Glutamatergic neuron (in vitro differentiated cells): ENCODE results near the gene KCNH8. TPM values are rescaled to one million over a fixed set of nuclear protein-coding genes. Genes with fewer than 3 reads are reported as not detected.
A peak's percentile ranks its signal among the peaks of the same experiment; 100 is the strongest.

Experiments
- DNase-seq: peaks from one replicate; pipeline ENCODE4 v3.0.0; 2022
- H3K27ac Mint-ChIP-seq: one replicate; pipeline ENCODE4 v1.8.0; 2020; ENCODE audit warnings: mild to moderate bottlenecking, mixed read lengths, inconsistent platforms; ENCODE audit not compliant: unreplicated experiment
- H3K27me3 Mint-ChIP-seq: one replicate; pipeline ENCODE4 v1.8.0; 2020; ENCODE audit warnings: mild to moderate bottlenecking, moderate library complexity, mixed read lengths, inconsistent platforms; ENCODE audit not compliant: unreplicated experiment
- H3K36me3 Mint-ChIP-seq: one replicate; pipeline ENCODE4 v1.8.0; 2020; ENCODE audit warnings: mild to moderate bottlenecking, mixed read lengths, inconsistent platforms; ENCODE audit not compliant: unreplicated experiment
- H3K4me1 Mint-ChIP-seq: one replicate; pipeline ENCODE4 v1.8.0; 2020; ENCODE audit warnings: mild to moderate bottlenecking, low read depth, mixed read lengths, inconsistent platforms; ENCODE audit not compliant: unreplicated experiment
- H3K4me3 Mint-ChIP-seq: one replicate; pipeline ENCODE4 v1.8.0; 2020; ENCODE audit warnings: mild to moderate bottlenecking, mixed read lengths, inconsistent platforms; ENCODE audit not compliant: unreplicated experiment
- H3K9me3 Mint-ChIP-seq: one replicate; pipeline ENCODE4 v1.8.0; 2020; ENCODE audit warnings: mild to moderate bottlenecking, moderate library complexity, mixed read lengths, inconsistent platforms; ENCODE audit not compliant: unreplicated experiment
- total RNA-seq: library from RNA; stranded (reverse); fragmentation: NEBNext Ultra II Directional; extraction: Animal tissue kit (Norgen Biotek cat#: 25700); gene quantifications from one replicate; pipeline ENCODE4 v1.2.1, GENCODE V29; 2021; ENCODE audit not compliant: unreplicated experiment
- TF ChIP-seq, protein P1 (sequence below): fragments of 200-600 bp; sonication (generic); IDR thresholded peaks from one replicate; pipeline ENCODE4 v1.5.0; 2021; ENCODE audit not compliant: partially characterized antibody, unreplicated experiment

KCNH8 gene
- total RNA-seq, 1 donor from 2014 or later: 30.9 TPM

DNA sequence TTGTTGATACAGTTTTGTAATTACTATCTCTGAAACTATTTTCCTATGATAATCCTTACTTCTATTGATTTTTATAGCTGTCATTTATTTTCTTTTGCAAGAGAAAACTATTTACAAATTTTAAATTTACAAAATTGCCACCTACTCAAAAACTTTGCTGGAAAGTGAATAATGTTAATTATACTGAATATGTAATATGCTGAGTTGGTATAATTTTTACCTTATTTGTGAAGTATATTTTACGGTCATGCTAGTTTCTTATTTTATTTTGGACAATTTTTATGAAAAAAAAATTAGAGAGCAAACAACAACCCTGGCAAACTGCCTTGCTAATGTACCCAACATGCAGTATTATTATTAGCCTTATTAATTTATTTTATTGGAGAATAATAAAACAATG is 2.9 kb downstream of the KCNH8 start:
- no peak for DNase-seq
- Mint-ChIP-seq H3K9me3 (peaks cover 11% of the 10 kb centered on the region), H3K4me1 (peaks cover 3% of the 10 kb centered on the region), H3K27ac (no peak overlapping the region), H3K36me3 (no peaks in the 10 kb centered on the region), H3K27me3 (peaks cover 6% of the 10 kb centered on the region), H3K4me3 (peak overlapping the region; percentile 69)
- TF ChIP-seq, protein P1, sequence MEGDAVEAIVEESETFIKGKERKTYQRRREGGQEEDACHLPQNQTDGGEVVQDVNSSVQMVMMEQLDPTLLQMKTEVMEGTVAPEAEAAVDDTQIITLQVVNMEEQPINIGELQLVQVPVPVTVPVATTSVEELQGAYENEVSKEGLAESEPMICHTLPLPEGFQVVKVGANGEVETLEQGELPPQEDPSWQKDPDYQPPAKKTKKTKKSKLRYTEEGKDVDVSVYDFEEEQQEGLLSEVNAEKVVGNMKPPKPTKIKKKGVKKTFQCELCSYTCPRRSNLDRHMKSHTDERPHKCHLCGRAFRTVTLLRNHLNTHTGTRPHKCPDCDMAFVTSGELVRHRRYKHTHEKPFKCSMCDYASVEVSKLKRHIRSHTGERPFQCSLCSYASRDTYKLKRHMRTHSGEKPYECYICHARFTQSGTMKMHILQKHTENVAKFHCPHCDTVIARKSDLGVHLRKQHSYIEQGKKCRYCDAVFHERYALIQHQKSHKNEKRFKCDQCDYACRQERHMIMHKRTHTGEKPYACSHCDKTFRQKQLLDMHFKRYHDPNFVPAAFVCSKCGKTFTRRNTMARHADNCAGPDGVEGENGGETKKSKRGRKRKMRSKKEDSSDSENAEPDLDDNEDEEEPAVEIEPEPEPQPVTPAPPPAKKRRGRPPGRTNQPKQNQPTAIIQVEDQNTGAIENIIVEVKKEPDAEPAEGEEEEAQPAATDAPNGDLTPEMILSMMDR: no peak

DNA sequence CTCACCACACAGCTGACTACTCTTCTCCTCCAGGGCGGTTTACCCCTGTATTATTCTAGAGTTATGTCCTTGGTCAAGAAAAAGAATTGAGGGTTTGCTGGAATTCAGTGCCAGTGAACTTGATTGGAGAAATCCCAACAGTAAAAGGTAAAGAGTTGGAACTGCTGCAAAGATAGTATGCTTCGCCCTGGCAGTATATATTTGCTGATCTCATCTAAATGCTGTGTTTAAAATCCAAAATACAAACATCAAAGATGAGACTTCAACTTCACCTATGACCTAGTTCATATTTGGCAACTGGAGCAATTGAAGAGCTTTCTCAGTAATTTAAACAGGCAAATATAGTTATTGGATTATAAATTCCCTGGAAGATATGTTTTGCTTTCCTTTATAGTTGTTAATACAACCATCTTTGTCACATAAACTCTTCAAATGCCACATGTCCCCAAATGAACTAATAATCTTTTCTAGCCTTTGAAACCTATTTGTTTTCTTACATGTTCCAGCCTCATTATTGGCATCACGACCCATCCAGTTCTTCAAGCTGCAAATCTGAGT is 6.5 kb downstream of the KCNH8 start:
- no peaks in the 10 kb centered on the region for H3K27me3 Mint-ChIP-seq
- peaks cover 3% of the 10 kb centered on the region for H3K4me1 Mint-ChIP-seq
- no peaks in the 10 kb centered on the region for H3K36me3 Mint-ChIP-seq
- TF ChIP-seq, protein P1: no peak
- H3K27ac Mint-ChIP-seq: no peak overlapping the region
- no peak overlapping the region for H3K4me3 Mint-ChIP-seq
- DNase-seq: no peak
- H3K9me3 Mint-ChIP-seq: no peaks in the 10 kb centered on the region

DNA sequence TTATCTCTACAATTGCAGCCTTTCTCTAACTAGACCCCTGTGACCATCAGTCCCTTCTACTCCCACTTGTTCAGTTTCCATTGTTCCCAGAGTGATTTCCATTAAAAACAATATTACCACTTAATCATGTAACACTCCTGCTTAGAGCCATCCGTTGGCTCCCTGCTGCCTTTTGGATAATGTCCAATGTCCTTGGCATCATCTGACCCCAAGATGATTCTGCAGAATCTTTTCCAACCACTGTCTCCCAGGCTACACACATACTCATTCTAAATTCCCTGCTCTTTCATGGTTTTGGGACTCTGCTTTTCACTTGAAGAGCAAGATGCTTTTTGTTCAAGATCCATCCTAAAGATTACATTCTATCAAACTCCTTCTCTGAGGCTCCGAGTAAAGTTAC is 7.1 kb downstream of the KCNH8 start:
- TF ChIP-seq, protein P1: no peak
- Mint-ChIP-seq H3K27ac (no peak overlapping the region), H3K4me3 (no peak overlapping the region), H3K36me3 (no peaks in the 10 kb centered on the region), H3K4me1 (peaks cover 1% of the 10 kb centered on the region), H3K9me3 (no peaks in the 10 kb centered on the region), H3K27me3 (no peaks in the 10 kb centered on the region)
- DNase-seq: no peak

DNA sequence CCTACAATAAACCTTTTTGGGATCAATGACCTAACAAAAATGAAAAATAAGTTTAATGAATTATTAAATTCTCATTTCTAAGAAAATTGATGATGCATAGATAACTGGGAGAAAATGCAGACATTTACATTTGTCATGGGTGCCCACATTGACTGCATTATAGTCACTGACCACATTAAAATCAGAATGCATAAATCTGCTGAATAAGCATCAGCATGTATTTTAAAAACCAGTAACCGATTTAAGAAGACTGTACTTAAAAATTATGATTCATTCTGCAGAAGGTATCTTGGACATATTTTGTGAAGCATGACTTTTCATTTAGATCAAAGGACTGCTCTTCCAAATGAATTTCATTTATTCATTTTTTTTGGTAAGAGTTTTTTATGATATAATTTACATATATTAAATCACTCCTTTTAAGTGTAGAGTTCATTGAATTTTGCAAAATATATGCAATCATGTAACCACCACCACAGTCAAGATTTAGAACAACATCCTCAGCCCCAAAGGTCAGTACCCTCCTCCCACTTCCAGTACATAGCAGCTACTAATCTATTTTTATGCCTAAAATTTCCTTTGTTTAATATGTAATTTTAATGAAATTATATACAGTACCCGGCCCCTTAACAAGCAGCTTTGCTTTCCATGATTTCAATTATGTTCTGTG is 11.8 kb downstream of the KCNH8 start:
- Mint-ChIP-seq H3K4me3 (no peak overlapping the region), H3K27ac (no peak overlapping the region), H3K27me3 (no peaks in the 10 kb centered on the region), H3K36me3 (no peaks in the 10 kb centered on the region), H3K9me3 (no peaks in the 10 kb centered on the region), H3K4me1 (no peaks in the 10 kb centered on the region)
- DNase-seq: no peak
- TF ChIP-seq, protein P1: no peak

DNA sequence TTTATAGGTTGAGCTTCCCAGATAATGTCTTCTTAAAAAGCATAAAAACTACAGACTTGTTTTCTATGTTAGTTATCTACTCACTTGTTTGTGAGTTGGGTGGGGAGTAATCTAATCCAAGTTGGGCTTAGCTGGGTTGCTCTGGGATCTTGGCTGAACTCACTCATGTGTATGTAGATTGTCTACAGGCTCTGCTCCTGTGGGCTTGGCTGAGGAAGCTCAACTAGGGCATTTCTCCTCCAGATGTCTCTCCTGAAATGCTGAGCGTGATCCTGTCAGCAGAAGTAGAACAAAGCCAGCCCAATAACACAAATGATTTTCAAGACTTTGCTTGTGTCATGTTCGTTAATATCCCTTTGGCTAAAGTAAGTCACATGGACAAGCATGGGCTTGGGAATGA is 17.3 kb downstream of the KCNH8 start:
- TF ChIP-seq, protein P1: no peak
- Mint-ChIP-seq H3K4me3 (no peak overlapping the region), H3K4me1 (no peaks in the 10 kb centered on the region), H3K27me3 (no peaks in the 10 kb centered on the region), H3K36me3 (no peaks in the 10 kb centered on the region), H3K9me3 (no peaks in the 10 kb centered on the region), H3K27ac (no peak overlapping the region)
- no peak for DNase-seq
